A549 (cell line): ENCODE results near the gene BCAP29. TPM values are rescaled to one million over a fixed set of nuclear protein-coding genes. Genes with fewer than 3 reads are reported as not detected.

Experiments used
- ATAC-seq, 2 experiments: fragments of 200-7000 bp in 1 of 2; fragments of >200 bp in 1 of 2; cut with Nextera tagmentation in 1 of 2; cut with Tn5 transposase in 1 of 2; 3 replicates each; pipeline versions ENCODE4 v1.8.0 to v1.9.1; 2018 to 2020; ENCODE audit warnings: mild to moderate bottlenecking in 1 of 2, moderate library complexity in 1 of 2
- CTCF ChIA-PET: fragments of 300-600 bp; sonication (Branson Sonifier 250); formaldehyde crosslinking; extraction: SDS; loops from one replicate; lab custom pipeline; 2021; ENCODE audit warnings: antibody characterized with exemption, inconsistent platforms; lab: Yijun Ruan, JAX
- POLR2A ChIA-PET: fragments of 350-600 bp; formaldehyde crosslinking; extraction: SDS; loops from one replicate; lab custom pipeline; 2021; ENCODE audit warnings: antibody characterized with exemption, inconsistent platforms; lab: Yijun Ruan, JAX
- DNase-seq, 2 experiments: peaks; one replicate each; pipeline versions ENCODE4 v3.0.0 to v3.0.0-alpha.2; 2011 to 2016; ENCODE audit warnings: low read depth in 1 of 2, low spot score in 1 of 2
- FAIRE-seq: peaks from 2 replicates; lab custom pipeline; 2011; peaks lifted over from hg19 to GRCh38; lab: Jason Lieb, UNC
- H3K27ac ChIP-seq, 2 experiments: fragments of >200 bp; sonication (Bioruptor Twin); formaldehyde crosslinking; 3 replicates each; pipeline ENCODE4 v1.5.1; 2016 to 2017
- H3K4me1 ChIP-seq: fragments of >200 bp; sonication (Bioruptor Twin); formaldehyde crosslinking; 3 replicates; pipeline ENCODE4 v1.6.1; 2016
- H3K4me2 ChIP-seq: fragments of >200 bp; sonication (Bioruptor Twin); formaldehyde crosslinking; 3 replicates; pipeline ENCODE4 v1.6.1; 2016
- H3K4me3 ChIP-seq: fragments of >200 bp; sonication (Bioruptor Twin); formaldehyde crosslinking; 3 replicates; pipeline ENCODE4 v1.5.1; 2016
- H3K9me3 ChIP-seq: fragments of >200 bp; sonication (Bioruptor Twin); formaldehyde crosslinking; 3 replicates; pipeline ENCODE4 v1.6.1; 2016
- CHD4 ChIP-seq: fragments of 200-600 bp; sonication (generic); IDR thresholded peaks from 2 replicates; pipeline ENCODE4 v1.6.1; 2016; ENCODE audit warnings: antibody characterized with exemption, mild to moderate bottlenecking, borderline replicate concordance
- E2F6 ChIP-seq: IDR thresholded peaks from 2 replicates; pipeline ENCODE4 v1.6.1; 2012; ENCODE audit warnings: low read depth, borderline replicate concordance
- EHF ChIP-seq: fragments of 250-450 bp; sonication (Bioruptor Pico); IDR thresholded peaks from 2 replicates; pipeline ENCODE4 v1.5.0; 2020; ENCODE audit warnings: mild to moderate bottlenecking
- FOSL2 ChIP-seq, 2 experiments: fragments of 450-650 bp in 1 of 2; fragments of >200 bp in 1 of 2; sonication (Bioruptor Twin) in 1 of 2; formaldehyde crosslinking; IDR thresholded peaks; 2 replicates each; pipeline versions ENCODE4 v1.5.0 to v1.6.1; 2016 to 2020; ENCODE audit warnings: mild to moderate bottlenecking in 1 of 2, moderate library complexity in 1 of 2
- GATA3 ChIP-seq: IDR thresholded peaks from 2 replicates; pipeline ENCODE4 v1.6.1; 2012; ENCODE audit warnings: borderline replicate concordance
- HMGXB4 ChIP-seq: fragments of 250-450 bp; sonication (Bioruptor Pico); IDR thresholded peaks from 2 replicates; pipeline ENCODE4 v1.5.0; 2021; ENCODE audit warnings: mild to moderate bottlenecking, moderate library complexity, borderline replicate concordance
- HOXB5 ChIP-seq: fragments of 250-450 bp; sonication (Bioruptor Pico); IDR thresholded peaks from 2 replicates; pipeline ENCODE4 v1.5.0; 2020; ENCODE audit warnings: mild to moderate bottlenecking, moderate library complexity
- JUN ChIP-seq, 2 experiments: fragments of >200 bp; sonication (Bioruptor Twin); formaldehyde crosslinking; IDR thresholded peaks; 2 replicates in 1 of 2; 3 replicates in 1 of 2; pipeline ENCODE4 v1.6.1; 2016 to 2017
- JUNB ChIP-seq: fragments of >200 bp; sonication (Bioruptor Twin); formaldehyde crosslinking; IDR thresholded peaks from 2 replicates; pipeline ENCODE4 v1.6.1; 2016
- MAZ ChIP-seq: fragments of 150-350 bp; IDR thresholded peaks from 2 replicates; pipeline ENCODE4 v1.6.1; 2014; ENCODE audit warnings: antibody characterized with exemption, low read depth, low read length, borderline replicate concordance
- NPAS2 ChIP-seq: fragments of 250-450 bp; sonication (Bioruptor Pico); IDR thresholded peaks from 2 replicates; pipeline ENCODE4 v1.8.0; 2022; ENCODE audit warnings: mild to moderate bottlenecking, moderate library complexity, borderline replicate concordance
- PBX3 ChIP-seq: IDR thresholded peaks from 2 replicates; pipeline ENCODE4 v1.6.1; 2012
- PHF8 ChIP-seq: fragments of 200-600 bp; sonication (generic); IDR thresholded peaks from 2 replicates; pipeline ENCODE4 v1.6.1; 2016; ENCODE audit warnings: low read depth, mild to moderate bottlenecking, antibody characterized with exemption, moderate library complexity, borderline replicate concordance
- RAD21 ChIP-seq, 2 experiments: fragments of >200 bp in 1 of 2; sonication (Bioruptor Twin) in 1 of 2; formaldehyde crosslinking in 1 of 2; IDR thresholded peaks in 1 of 2; conservative IDR thresholded peaks in 1 of 2; 2 replicates in 1 of 2; 3 replicates in 1 of 2; pipeline ENCODE4 v1.6.1; 2012 to 2018; ENCODE audit warnings: inconsistent platforms in 1 of 2
- RARB ChIP-seq: fragments of 250-450 bp; sonication (Bioruptor Pico); IDR thresholded peaks from 2 replicates; pipeline ENCODE4 v1.8.0; 2021; ENCODE audit warnings: mild to moderate bottlenecking, moderate library complexity
- REST ChIP-seq: fragments of 200-600 bp; sonication (generic); IDR thresholded peaks from 2 replicates; pipeline ENCODE4 v1.6.1; 2016; ENCODE audit warnings: antibody characterized with exemption, mild to moderate bottlenecking, moderate library complexity
- RNF2 ChIP-seq: fragments of 200-600 bp; sonication (generic); IDR thresholded peaks from 2 replicates; pipeline ENCODE4 v1.6.1; 2016; ENCODE audit warnings: low read depth, mild to moderate bottlenecking, antibody characterized with exemption, moderate library complexity, borderline replicate concordance
- TFCP2L1 ChIP-seq: fragments of 250-450 bp; sonication (Bioruptor Pico); IDR thresholded peaks from 2 replicates; pipeline ENCODE4 v1.5.0; 2021; ENCODE audit warnings: mild to moderate bottlenecking
- ZFP36 ChIP-seq: fragments of 450-650 bp; IDR thresholded peaks from 2 replicates; pipeline ENCODE4 v1.6.1; 2014; ENCODE audit warnings: borderline replicate concordance; ENCODE audit not compliant: partially characterized antibody
- WGBS: methylation state at CpG from one replicate; pipeline ENCODE4 v1.1.6; 2017; ENCODE audit errors: missing lambda C conversion rate; 5-methylcytosine and 5-hydroxymethylcytosine counted together
- polyA plus RNA-seq, 4 experiments: library from polyadenylated mRNA; depleted of rRNA in 3 of 4; stranded (reverse); fragments of >200 nt; fragmentation: RNase III in 1 of 4; extraction: RNeasy Plus Mini Kit Qiagen cat#74134 plus additional on column Dnase treatment in 1 of 4; gene quantifications; 2 replicates in 3 of 4; 3 replicates in 1 of 4; pipeline ENCODE4 v1.2.3, GENCODE V29; 2011 to 2017

Gene BCAP29
- polyA plus RNA-seq, 2 of the 4 experiments (the other 2 are of a cell fraction): 38.0 to 66.9 TPM

- TF ChIP-seq REST: no peak
These were observed 51.8 kb downstream of the BCAP29 start (continued) for GRCh38 chr7:107631588-107632491.

GRCh38 chr7:107632492-107632865 is 52.4 kb downstream of the BCAP29 start:
- Histone ChIP-seq H3K4me3 (no peak overlapping the region), H3K4me2 (no peak overlapping the region), H3K27ac (no peak overlapping the region), H3K4me1 (no peaks in the 10 kb centered on the region), H3K9me3 (no peaks in the 10 kb centered on the region)
- CTCF ChIA-PET: interaction anchor here (1.1 kb wide), 1 partner anchor 169 kb away, joined by 3 read pairs; no protein-coding TSS in a partner anchor
- no peak for FAIRE-seq
- no peak for DNase-seq
- no peak for TF ChIP-seq ZFP36
- TF ChIP-seq NPAS2 (CRISPR knock-in tag): no peak
- TF ChIP-seq HOXB5 (CRISPR knock-in tag): no peak
- no peak for TF ChIP-seq GATA3
- TF ChIP-seq E2F6: no peak
- no peak for TF ChIP-seq PHF8
- no peak for TF ChIP-seq JUN (IDR thresholded peaks at IDR 0.05)
- TF ChIP-seq MAZ: no peak
- TF ChIP-seq REST: no peak
- no peak for TF ChIP-seq JUNB
- TF ChIP-seq PBX3: no peak
- TF ChIP-seq HMGXB4 (CRISPR knock-in tag): no peak
- no peak for TF ChIP-seq FOSL2 (IDR thresholded peaks at IDR 0.05)
- TF ChIP-seq FOSL2 (CRISPR knock-in tag; IDR thresholded peaks at IDR 0.05): no peak
- no peak for TF ChIP-seq RAD21 (conservative IDR thresholded peaks at IDR 0.05 in 1 of 2, IDR thresholded peaks at IDR 0.05 in 1 of 2)
- TF ChIP-seq TFCP2L1: no peak
- TF ChIP-seq CHD4: no peak
- TF ChIP-seq RARB (CRISPR knock-in tag): no peak
- TF ChIP-seq EHF (CRISPR knock-in tag): no peak
- TF ChIP-seq RNF2: no peak
- 87% methylated on average over 2 of the region's 2 CpGs for WGBS
- no peak for ATAC-seq
- POLR2A ChIA-PET: no interaction called here
